Frontal cortex (tissue), 4 donors: ENCODE measurements around the gene COL19A1. TPM values are rescaled to one million over a fixed set of nuclear protein-coding genes. Genes with fewer than 3 reads are reported as not detected.
A peak's percentile ranks its signal among the peaks of the same experiment; 100 is the strongest.
"Not testable (repeated sequence)": the region's sequence is repeated elsewhere in the genome, so short reads cannot be mapped to it uniquely, and the experiment has no call there.

Source experiments
- DNase-seq, 2 donors: peaks; one replicate each; pipeline ENCODE4 v3.0.0; 2012; ENCODE audit warnings: low spot score in 2 of 2
- FAIRE-seq: peaks from 2 replicates; lab custom pipeline; 2012; peaks lifted over from hg19 to GRCh38; lab: Jason Lieb, UNC
- total RNA-seq: library from RNA; depleted of rRNA; stranded (reverse); fragments of >200 nt; gene quantifications from one replicate; pipeline ENCODE4 v1.2.3, GENCODE V29; 2014
- donor health status: control.
- donor health status: control.
- donor health status: control.

The COL19A1 gene
- 3.7 TPM for total RNA-seq

DNA sequence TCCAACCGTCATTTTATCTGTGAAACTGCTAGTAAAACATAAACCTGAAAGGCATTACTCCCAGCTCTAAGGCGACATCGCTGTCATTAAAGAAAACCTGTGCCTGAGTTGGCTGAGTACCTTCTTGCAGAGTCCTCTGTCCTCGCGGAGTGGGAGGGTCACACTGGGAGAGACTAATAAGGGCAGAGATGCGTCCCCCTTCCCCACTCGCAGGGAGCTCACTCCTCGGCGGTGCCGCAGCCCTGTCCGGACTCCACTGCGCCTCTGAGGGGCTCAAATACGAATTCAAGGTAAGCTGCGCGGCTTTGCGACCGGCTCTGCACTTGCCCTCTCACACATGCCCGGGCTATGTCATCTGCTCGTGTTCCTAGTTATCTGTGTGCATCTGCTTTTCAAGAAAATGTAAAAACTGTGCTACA lies at the start of gene COL19A1:
Gene COL19A1, plus strand, starts transcription at position 206 of the 419 bp plus-strand sequence. CDS start 13,012 bp downstream, outside the sequence.
- FAIRE-seq, result no peak

GRCh38 chr6:69816569-69816968 lies 49.8 kb upstream of the COL19A1 start:
- FAIRE-seq (no peak), DNase-seq (no peak)

More for the DNA sequence above, at the start of gene COL19A1:
- no peak for DNase-seq

GRCh38 chr6:69817358-69817757 lies 49.0 kb upstream of the COL19A1 start:
- no peak for FAIRE-seq
- no peak for DNase-seq

DNA sequence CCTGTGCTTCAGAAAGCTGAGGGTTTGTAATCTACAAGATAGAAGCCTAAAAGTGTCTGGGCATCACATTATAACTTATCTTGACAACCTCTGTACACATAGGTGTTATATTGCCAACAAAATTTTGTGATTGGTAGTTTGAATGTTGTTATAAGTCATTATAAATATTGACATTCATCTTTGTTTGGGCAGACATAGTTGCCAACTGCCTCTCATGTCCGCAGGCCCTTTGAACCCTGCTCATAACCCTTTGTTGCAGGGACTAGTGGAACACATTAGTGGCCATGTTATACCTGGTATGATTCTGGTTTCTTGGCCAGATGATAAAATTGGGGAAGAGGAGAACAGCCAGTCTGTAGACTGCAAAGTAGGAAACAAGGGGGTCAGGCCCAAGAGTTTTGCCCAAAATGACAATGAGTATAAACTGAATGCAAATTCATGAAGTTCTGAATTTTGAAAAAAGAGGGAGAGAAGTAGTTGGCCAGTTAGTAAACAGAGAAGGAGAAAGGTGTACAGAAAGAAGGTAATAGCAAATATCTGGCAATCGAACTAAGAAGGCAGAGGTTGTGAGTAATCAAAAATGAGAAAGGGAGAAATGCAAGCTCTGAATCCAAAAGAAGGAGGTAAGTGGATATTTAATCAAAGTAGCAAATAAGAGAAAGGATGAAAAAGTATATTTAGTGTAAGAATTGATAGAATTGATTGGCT lies 48.0 kb upstream of the COL19A1 start:
- FAIRE-seq, result no peak
- DNase-seq, result no peak

DNA sequence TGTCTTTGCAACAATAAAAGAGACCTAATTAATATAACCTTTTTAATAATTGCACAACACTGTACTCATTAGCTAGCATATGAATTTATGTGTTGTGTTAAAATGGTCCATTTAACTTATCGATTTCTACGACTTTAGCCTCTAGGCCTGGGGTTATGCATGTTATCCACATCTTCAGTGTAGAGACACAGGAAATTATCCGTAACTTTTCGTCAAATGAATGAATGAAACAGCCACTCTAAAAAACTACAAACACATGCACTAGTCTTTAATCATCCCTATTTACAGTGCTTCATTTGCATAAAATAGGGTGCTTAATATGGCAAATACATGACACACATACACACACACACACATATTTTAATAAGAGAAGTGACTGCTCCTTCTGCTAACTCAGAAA lies 47.2 kb upstream of the COL19A1 start:
- FAIRE-seq (no peak), DNase-seq (no peak)

GRCh38 chr6:69820018-69820417 lies 46.3 kb upstream of the COL19A1 start:
- DNase-seq (no peak), FAIRE-seq (no peak)

DNA sequence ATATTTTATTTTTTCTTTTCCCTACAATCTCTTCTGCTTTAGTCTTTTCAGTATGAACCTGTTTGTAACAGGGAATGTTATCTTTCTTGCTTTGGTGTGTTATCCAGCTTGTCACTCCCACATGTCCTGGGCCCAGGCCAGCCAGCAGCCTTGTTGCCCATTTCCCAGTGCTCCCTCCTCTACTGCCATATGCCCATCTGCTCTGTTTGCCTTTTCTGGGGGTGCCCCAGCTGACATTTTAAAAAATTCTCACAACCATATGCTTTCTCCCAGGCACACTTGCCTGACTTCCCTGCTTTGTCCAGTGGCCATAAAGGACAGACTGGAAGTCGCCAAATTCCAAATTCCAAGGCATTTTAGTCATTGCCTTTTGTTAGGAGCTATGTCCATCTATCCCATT lies 45.9 kb upstream of the COL19A1 start:
- no peak for FAIRE-seq
- DNase-seq, result no peak

DNA sequence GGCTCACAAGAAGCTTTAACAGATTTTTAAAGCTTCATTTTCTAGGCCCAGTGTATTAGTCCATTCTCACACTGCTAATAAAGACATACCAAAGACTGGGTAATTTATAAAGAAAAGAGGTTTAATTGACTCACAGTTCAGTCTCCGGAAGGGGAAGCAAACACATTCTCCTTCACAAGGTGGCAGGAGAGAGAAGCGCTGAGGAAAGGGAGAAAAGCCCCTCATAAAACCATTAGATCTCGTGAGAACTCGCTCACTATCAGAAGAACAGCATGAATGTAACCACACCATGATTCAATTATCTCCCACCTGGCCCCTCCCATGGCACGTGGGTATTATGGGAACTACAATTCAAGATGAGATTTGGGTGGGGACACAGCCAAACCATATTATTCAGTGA lies 42.0 kb upstream of the COL19A1 start:
- not testable (repeated sequence) for FAIRE-seq, DNase-seq

GRCh38 chr6:69825904-69826303 lies 40.5 kb upstream of the COL19A1 start:
- no peak for FAIRE-seq
- DNase-seq, result no peak

DNA sequence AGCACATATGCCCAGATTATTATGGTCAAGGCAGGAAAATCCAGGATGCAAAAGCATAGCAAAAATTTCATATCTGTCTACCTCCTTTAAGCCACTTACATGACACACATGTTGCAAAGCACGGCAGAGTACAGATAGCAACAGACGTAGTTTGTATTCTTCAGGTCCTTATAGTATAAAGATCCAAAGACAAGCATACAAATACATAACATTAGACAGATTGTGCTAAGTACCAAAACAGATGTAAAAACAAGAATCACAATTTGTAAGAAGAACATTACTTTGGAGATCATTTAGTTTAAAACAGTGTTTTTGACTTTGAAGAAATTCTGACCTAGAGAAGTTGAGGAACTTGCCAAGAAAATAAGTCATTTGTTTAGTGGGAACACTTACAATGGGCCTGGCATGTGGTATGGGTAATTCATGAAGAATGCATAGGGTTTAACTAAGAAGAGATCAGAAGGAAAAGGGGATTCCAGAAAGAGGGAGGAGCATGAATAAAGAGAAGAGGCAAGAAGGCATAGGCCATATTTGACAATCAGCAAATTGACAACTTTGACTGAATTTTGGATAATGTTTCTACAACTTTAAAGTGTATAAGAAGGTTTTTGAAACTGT lies 39.0 kb upstream of the COL19A1 start:
- FAIRE-seq (no peak), DNase-seq (no peak)

DNA sequence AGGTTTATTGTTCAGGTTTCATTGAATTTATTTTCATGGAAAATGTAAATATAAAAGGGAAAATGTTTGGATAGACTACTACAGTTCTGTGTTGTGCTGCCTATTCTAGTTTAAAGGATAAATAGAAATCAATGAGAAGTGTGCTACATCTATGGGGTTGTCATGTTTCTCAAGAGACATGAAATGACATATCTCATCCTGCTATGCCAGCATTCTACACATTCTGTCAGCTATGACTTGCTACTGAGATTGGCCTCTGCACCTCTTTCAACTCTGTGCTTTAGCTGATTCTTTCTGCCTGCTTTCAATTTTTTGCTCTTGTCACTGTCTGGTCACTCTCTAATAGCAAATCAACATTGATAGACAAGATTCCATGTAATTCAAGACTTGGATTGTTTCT lies 33.8 kb upstream of the COL19A1 start:
- no peak for FAIRE-seq
- no peak for DNase-seq

DNA sequence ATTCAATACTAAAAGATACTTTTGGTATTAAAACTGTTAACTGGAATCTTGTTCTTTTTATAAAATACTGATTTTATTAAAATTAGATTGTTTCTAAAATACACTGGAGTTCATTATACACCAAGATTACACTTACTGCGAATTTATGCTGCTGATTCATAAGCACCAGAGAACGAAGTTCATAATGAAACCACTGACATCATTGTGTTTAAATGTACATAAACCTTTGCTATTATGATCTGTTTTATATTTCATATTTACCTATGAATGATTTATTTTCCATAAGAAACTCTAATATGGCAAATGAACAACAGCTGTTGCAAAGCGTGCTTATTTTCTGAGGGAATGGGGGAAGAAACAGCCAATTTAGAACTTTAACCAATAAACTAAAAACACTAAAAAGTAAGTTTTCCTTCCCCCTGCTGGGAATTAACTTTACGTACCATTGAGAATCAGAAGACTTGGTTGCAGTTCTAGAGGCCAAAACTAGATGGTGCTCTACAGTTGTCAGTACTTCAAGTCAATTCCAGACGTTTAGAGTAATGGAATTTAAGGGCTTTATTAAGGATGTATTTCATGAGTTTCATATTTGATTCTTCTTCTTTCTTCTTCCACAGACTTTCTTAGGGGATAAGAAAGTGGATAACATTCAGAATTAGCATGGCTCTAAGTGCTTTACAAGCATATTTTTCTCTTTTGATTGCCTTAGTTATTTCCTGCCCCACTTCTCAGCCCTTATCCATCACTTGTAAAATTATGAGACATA lies 30.8 kb upstream of the COL19A1 start:
- DNase-seq (peak in 1 of 2 donors; percentile 9), FAIRE-seq (peak; percentile 80)

- FAIRE-seq (no peak), DNase-seq (no peak)
These were observed 24.5 kb upstream of the COL19A1 start for GRCh38 chr6:69841862-69842261.

DNA sequence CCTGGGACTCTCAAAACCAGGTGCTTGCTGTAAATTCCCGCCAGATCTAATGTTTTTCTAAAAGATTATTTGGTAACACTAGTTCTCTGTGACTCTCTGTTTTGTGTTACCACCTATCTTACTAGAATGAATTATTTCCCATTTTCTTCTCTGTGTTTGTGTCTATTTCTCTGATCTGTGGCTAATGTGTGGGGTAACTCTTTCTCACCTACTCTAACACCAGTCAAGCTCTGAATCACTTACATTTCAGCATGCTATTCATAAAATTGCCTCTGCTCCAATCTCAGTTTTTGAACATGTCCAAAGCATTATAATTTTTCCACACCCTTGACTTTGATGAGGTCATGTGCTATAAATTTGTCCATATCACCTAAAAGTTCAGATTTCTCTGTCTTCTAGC lies 23.2 kb upstream of the COL19A1 start:
- DNase-seq (no peak), FAIRE-seq (no peak)

DNA sequence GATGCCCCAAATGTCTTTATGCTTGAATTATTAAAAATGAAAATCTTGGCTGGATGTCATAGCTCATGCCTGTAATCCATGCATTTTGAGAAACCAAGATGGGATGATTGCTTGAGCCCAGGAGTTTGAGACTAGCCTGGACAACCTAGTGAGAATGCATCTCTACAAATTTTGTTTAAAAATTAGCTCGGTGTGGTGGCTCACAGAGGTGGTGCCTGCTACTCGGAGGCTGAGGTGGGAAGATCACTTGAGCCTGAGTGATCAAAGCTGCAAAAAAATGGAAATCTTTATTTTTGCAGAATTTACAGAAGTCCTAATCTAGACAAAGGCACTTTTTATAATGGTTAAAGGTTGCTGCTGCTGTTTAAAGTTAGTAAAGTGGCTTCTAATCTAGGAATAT lies 20.0 kb upstream of the COL19A1 start:
- DNase-seq (no peak), FAIRE-seq (no peak)

DNA sequence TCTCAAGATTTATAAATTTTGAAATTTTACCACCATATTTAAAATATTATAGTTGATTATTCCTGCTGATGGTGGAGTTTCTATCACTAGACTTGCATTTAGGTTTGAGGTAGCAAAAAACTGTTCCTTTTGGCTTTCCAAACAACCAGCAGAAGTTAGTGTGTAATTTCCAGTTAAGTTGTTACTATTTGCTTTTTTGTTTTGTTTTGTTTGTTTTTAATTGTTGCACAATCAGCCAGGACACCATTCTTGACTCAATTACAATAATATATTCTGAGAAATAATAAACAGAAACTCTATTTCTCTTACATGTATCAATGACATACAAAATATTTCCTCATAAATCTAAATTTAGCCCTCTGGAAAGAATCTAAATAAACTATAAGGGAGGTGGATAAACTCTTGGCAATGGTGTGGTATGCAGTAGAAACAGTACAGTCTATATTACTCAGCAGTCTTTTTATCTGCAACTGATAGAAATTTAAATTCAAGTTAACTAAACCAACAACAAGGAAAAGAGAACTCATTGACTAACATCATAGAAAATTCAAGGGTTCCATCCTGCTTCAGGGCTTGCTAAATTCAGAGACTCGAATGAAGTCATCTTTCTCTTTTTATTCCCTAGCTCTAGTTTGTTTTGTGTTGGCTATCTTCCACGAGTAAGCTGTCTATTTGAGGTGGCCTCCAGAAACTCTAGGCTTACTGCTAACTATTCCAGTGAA lies 19.4 kb upstream of the COL19A1 start:
- FAIRE-seq, result no peak
- no peak for DNase-seq

GRCh38 chr6:69847492-69847788 lies 18.9 kb upstream of the COL19A1 start:
- FAIRE-seq (no peak), DNase-seq (no peak)

- no peak for FAIRE-seq
- no peak for DNase-seq
These were observed 17.8 kb upstream of the COL19A1 start for GRCh38 chr6:69848552-69848951.

DNA sequence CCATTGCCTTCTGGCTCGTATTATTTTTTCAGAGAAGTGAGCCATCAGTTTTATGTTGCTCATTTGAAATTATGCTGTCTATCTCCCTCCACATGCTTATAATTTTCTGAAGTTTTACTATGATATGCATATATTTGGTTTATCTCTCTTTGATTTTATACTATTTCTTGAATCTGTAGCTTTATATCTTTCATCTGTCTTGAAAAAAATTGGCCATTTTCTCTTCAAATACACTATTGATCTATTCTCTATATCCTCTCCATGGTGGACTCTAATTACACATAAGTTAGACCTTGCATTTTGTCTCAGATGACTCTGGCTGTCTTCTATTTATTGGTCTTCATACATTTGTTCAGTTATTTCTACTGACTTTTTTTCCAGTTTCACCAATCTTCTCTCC lies 13.7 kb upstream of the COL19A1 start:
- FAIRE-seq (no peak), DNase-seq (no peak)

GRCh38 chr6:69861986-69862385 lies 4.4 kb upstream of the COL19A1 start:
- DNase-seq, result no peak
- no peak for FAIRE-seq

GRCh38 chr6:69863766-69864165 lies 2.6 kb upstream of the COL19A1 start:
- DNase-seq (no peak), FAIRE-seq (no peak)
